GM18873 (cell line): Measurements from ENCODE around the gene ZNF442.
"Not testable (repeated sequence)": the region's sequence is repeated elsewhere in the genome, so short reads cannot be mapped to it uniquely, and the experiment has no call there.

Experiments used
- ATAC-seq: cut with Tn5 transposase; IDR thresholded peaks from one replicate; pipeline ENCODE4 v1.9.1; 2021; ENCODE audit warnings: mild to moderate bottlenecking, moderate library complexity, moderate number of reproducible peaks; ENCODE audit not compliant: unreplicated experiment, low FRiP score

Gene ZNF442

DNA sequence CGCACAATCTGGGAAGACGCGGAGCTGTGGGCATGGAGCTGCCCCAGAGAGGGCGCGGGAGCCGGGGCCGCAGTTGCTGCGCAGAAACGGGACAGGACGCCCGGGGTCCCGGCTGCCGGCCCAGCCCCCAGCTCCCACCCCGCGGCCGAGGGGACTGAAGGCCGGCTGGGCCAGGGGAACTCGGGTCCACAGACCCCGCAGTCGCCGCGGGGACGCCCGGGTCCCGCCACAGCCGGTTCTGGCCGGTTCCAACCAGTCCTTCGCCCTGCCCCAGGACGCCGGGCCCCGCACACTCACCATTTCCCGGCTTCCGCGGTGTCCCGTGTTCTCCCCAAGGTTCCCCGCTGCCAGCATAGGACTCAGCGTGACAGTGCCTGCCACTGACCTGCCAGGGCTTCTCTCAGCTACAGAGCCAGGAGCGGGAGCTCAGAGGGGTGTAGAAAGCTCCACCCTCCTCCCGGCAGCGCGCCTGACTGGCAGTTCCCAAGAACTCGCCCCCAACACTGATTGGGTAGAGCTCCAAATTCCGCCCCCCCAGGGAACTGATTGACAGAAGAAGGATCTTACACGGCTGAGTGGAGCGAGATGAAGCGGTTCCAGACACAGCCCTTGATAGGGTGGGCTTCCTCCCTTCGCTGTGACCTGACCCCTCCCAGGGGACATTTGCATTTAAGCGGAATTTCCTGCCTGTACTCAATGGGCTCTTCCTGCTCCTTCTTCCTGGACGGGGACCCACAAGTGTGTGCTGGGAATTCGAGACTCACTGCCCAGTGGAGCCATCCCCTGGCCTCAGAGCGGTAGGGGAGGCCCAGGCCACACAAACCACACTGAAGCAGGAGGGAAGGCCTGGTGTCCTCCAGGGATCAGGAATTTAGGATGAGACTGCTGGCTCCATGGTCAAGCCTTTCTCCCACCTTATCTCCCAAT is at the start of gene ZNF442:
ZNF442 (minus strand) TSS at position 448 of the 927 bp plus-strand sequence. CDS start 2,052 bp downstream, outside the sequence.
- peak; percentile 83 for ATAC-seq

DNA sequence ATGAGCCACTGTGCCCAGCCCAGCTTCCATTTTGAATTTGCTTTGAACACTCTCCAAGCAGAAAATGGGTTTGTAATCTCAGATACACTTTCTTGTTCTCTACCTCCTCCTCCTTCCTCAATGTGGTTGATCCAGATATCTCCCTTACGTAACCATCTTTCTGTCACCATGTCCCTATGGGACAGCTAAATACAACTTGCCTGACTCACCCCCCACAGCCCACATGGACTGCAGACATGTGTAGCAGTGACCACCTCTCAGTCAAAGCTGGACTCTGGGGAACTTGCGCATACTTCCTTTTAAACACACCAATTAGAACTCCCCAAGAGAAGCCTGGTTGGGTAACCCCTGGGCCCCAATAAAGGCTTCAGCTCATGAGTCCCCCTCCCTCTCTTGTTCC is 46.4 kb upstream of the ZNF442 start:
- ATAC-seq, result no peak

DNA sequence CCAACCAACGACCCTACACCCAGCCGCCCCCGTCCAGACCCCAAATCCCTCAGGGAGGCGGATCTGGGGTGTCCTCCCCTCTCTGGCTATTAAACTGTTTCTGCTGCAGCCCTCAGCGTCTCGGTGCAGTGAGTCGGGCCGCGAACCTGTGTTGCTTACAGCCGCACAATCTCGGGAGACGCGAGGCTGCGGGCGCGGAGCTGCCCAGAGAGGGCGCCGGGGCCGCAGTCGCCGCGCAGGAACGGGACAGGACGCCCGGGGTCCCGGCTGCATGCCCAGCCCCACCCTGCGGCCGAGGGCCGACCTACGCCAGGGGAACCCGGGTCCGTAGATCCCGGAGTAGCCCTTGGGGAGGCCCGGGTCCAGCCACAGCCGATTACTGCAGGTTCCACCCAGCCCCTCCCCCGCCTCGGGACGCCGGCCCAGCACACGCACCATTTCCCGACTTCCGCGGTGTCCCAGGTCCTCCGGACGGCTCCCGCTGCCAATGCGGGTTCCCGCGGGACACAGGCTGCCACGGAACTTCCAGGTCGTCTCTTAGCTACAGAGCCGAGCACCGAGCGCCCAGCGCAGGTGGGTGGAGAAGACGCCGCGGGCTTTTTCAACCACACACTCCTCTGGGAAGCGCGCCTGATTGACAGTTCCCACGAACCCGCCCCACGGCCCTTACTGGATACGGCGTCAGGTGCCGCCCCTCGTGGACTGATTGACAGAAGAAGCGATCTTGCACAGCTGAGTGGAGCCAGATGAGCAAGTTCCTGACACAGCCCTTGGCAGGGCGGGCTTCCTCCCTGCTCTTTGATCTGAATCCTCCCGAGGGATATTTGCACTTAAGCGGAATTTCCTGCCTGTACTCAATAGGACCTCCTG is 35.4 kb upstream of the ZNF442 start, which contains the start of gene ZNF799:
ZNF799 (minus strand) TSS at position 639 of the 870 bp plus-strand sequence; CDS start at position 438, 201 bp downstream.
- ATAC-seq, result peak; percentile 63

GRCh38 chr19:12399901-12400632 is 34.6 kb upstream of the ZNF442 start:
- ATAC-seq, result peak; percentile 28

- ATAC-seq, result not testable (repeated sequence)
Measured at GRCh38 chr19:12391148-12391547, 25.7 kb upstream of the ZNF442 start.

DNA sequence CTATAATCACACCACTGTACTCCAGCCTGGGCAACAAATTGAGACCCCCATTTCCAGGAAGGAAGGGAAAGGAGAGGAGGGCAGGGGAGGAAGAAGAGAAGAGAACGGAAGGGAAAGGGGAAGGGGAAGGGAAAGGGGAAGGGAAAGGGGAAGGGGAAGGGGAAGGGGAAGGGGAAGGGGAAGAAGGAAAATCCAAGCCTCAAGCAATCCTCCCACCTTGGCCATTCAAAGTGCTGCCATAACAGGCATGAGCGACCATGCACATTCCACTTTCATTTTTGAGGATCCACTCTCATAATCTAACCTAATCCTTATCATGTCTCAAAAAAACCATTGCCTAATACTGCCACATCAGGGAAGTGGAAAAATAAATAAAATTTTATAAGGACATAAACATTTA is 20.9 kb upstream of the ZNF442 start:
- not testable (repeated sequence) for ATAC-seq

DNA sequence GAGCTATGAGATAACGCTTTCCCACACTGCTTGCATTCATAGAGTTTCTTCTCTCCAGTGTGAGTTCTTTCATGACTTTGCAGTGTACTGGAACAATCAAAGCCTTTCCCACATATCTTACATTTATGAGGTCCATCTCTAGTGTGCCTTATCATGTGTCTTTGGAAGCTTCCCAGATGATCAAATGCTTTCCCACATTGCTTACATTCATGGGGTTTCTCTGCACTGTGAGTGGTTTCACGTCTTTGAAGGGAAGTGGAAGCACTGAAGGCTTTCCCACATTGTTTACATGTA is 14.9 kb upstream of the ZNF442 start:
- ATAC-seq, result no peak

- no peak for ATAC-seq
Measured at GRCh38 chr19:12379732-12380443, 14.4 kb upstream of the ZNF442 start.

GRCh38 chr19:12374026-12374425 is 8.5 kb upstream of the ZNF442 start:
- no peak for ATAC-seq

DNA sequence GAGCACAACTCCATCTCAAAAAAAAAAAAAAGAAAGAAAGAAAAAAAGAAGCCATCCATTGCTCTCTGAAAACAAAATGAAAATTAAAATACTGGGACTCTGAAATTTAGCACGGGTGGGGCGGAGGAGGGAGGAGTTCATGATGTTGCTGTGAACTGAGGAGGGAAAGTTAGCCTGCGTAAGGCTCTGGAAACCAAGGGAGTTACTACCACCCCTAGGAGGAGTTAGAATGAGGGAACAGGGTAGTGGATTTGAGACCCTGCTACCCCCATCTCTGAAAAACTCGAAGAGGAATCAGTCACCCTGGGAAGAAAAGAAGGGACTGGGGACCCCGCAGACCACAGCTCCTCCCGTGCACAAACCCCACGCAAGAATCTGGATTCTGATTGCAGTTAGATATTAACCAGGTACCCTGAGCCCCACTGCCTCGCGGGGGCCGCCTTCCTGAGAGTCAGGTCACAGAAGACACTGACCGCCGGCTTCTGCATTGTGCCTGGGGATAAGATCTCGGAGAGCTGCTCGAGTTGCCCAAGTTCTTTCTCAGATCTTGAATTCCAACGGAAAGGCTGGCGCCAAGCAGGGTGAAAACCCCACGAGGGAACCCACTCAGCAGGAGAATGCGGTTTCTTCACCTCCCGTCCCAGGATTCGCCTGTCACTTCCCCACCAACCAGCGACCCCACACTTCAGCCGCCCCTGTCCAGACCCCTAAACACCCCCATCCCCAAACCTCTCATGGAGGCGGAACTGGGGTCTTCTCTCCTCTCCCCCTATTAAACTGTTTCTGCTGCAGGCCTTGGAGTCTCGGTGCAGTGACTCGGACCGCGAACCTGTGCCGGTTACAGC is 870 bp downstream of the ZNF442 start:
- no peak for ATAC-seq

DNA sequence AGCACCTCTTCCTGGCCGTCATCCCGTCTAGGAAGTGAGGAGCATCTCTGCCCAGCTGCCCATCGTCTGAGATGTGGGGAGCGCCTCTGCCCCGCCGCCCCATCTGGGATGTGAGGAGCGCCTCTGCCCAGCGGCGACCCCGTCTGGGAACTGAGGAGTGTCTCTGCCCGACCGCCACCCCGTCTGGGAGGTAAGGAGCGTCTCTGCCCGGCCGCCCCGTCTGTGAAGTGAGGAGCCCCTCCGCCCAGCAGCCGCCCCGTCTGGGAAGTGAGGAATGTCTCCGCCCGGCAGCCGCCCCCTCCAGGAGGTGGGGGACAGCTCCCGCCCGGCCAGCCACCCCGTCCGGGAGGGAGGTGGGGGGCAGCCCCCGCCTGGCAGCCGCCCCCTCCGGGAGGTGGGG is 3.2 kb downstream of the ZNF442 start:
- ATAC-seq, result not testable (repeated sequence)

GRCh38 chr19:12353375-12353774 is 12.1 kb downstream of the ZNF442 start:
- ATAC-seq, result no peak

DNA sequence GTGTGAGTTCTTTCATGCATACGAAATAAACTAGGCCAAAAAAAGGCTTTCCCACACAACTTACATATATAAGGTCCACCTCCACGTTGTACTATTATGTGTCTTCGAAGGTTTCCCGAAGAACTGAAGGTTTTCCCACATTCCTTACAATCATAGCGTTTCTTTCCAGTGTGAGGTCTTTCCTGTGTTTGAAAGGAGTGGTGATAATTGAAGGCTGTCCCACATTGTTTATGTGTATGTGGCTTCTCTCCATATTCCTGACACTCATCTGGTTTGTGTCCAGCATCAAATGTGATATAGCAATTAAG is 14.6 kb downstream of the ZNF442 start:
- ATAC-seq, result no peak

DNA sequence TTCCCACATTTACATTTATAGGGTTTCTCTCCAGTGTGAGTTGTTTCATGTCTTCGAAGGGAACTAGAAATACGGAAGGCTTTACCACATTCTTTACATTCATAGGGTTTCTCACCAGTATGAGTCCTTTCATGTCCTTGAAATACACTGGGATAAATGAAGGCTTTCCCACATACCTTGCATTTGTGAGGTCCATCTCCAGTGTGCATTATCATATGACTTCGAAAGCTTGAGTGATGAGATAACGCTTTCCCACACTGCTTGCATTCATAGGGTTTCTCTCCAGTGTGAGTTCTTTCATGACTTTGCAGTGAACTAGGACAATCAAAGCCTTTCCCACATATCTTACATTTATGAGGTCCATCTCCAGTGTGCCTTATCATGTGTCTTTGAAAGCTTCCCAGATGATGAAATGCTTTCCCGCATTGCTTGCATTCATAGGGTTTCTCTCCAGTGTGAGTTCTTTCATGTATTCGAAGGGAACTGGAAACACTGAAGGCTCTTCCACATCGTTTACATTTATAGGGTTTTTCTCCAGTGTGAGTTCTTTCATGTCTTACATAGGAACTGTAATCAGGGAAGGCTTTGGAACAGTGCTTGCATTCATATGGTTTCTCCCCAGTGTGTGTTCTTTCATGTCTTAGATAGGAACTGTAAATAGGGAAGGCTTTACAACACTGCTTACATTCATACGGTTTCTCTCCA is 15.1 kb downstream of the ZNF442 start:
- no peak for ATAC-seq

DNA sequence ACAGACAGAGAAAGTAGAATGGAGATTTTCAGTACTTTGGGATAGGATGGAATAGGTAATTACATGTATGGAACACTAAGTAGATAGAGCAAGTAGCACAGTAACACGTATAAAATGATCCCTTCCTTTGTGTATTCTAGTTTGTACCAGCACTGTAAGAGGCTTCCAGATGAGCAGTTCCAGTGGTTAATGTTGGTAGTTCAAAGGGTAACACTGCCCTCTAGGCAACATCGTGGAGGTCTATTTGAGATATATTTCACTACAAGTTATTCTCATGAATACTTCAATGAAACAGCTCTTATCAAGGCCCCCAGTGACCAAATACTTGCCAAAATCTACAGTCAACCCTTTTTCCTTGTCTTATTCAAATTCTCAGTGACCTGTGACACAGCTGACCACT is 18.6 kb downstream of the ZNF442 start:
- no peak for ATAC-seq

GRCh38 chr19:12345197-12345596 is 20.3 kb downstream of the ZNF442 start:
- ATAC-seq, result no peak

- ATAC-seq, result peak; percentile 75
Measured at GRCh38 chr19:12333162-12334159, 32.0 kb downstream of the ZNF442 start, which contains the start of gene ZNF563. Gene ZNF563, minus strand, starts transcription at chr19:12333633. Its CDS starts 151 bp downstream, at chr19:12333482.
